GM21367 (cell line): ENCODE measurements around the gene GPR12.

ENCODE experiments used
- ATAC-seq: cut with Tn5 transposase; IDR thresholded peaks from one replicate; pipeline ENCODE4 v1.9.1; 2021; ENCODE audit not compliant: unreplicated experiment

Gene GPR12

GRCh38 chr13:26706381-26706780 lies 54.2 kb downstream of the GPR12 start:
- no peak for ATAC-seq

DNA sequence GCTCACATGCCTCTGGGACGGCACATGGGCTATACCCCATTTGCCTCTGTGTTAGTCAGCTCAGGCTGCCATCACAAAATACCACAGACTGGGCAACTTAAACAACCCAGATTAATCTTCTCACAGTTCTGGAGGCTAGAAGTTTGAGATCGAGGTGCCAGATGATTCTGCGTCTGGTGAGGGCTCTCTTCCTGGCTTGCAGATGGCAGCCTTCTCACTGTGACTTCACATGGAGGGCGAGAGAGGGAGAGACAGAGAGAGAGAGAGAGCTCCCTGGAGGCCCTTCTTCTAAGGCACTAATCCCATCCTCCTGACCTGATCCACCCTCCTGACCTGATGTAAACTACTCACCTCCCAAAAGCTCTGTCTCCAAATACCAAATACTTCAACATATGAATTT lies 55.0 kb downstream of the GPR12 start:
- ATAC-seq = no peak
